Stimulated activated CD8-positive, alpha-beta memory T cell treated with anti-CD3 and anti-CD28 coated beads, Interleukin-15, amount 100 ng/mL, for 24 hours (primary cell): ENCODE results near the gene PRKAR2B.

Experiments
- DNase-seq: peaks from one replicate; pipeline ENCODE4 v3.0.0-alpha.2; 2020; ENCODE audit warnings: low read depth

Gene PRKAR2B

DNA sequence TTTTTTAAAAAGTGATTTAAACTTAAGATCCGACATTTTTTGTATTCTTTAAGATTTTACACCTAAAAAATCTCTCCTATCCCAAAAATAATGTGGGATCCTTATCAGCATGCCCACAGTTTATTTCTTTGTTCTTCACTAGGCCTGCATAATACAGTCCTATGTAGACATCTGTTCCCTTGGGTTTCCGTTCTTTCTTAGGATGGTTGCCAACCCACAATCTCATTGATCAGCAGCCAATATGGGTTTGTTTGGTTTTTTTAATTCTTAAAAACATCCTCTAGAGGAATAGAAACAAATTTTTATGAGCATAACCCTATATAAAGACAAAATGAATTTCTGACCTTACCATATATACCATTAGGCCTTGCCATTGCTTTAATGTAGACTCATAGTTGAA lies 115.9 kb downstream of the PRKAR2B start:
- no peak for DNase-seq

DNA sequence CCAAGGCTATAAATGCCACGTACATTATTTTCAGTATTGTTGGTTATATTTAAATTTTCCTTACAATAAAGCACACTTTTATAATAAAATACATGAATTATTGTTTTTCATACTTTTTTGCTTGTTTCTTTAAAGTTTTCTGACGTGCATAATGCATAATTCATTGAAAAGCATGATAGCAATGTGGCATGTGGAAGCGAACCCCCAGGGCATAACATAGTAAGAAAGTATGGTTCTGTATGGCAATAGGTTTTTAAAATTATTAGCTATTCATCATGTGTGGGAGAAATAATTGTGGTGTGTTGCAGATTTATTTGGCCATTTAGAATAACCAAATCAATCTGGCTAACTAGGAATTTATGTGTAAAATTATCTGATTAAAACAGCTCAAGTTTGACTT lies 116.9 kb downstream of the PRKAR2B start:
- DNase-seq = no peak

DNA sequence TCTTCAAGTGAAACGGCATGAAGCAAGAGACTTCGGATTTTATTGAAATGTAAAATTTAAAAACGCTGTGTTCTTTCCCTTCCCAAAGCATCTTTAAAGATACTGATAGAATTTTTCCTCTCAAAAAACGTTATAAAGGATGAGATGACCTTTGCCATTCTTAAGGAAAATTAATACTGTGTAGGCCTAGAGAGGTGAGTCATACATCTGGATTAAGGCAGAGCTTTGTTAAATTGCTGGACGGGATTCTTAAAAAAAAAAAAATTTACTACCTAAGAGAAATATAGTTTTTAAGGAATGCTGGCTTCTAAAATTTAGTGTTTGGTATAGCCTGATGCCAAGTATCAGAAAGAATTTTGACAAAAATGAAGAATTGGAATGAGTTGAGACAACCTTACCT lies 118.0 kb downstream of the PRKAR2B start:
- no peak for DNase-seq

- DNase-seq = no peak
These were observed 119.6 kb downstream of the PRKAR2B start for GRCh38 chr7:107164092-107164491.

GRCh38 chr7:107165341-107165740 lies 120.8 kb downstream of the PRKAR2B start:
- no peak for DNase-seq

- no peak for DNase-seq
These were observed 122.4 kb downstream of the PRKAR2B start for GRCh38 chr7:107166736-107167426.

DNA sequence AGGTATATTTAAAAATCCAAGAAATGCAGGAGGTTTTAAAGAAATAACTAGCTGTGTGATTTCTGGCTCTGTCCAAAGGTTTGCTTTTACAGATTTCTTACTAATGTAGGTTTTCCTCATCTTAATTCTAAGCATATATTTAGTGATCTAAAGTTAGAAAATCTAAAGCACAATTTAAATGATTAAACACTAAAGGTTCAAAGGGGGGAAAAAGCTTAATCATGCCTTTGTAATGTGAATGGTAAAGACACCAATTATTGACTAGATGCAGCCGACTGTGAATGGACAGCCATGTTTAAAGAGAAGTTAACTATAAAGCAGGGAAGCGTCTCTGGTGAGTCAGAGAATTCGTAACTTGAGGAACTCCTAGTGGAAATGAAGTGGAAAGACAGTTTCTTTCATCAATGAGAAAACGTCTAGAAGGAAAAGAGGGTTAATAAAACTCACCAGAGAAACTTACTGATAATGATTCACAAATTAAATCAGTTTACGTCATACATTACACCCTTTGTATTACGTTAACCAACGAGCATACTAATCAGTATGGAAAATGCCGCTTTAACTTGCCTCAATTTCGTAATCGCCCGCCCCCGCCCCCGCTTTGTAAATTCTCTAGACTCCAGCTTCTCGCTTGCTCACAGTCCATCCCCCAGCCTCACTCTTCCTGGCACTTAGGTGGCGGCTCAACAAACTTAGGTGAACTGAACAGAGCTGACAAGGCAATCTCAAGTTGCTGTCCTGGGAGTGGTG lies 123.2 kb downstream of the PRKAR2B start:
- DNase-seq = no peak

GRCh38 chr7:107168233-107169119 lies 124.0 kb downstream of the PRKAR2B start, which contains the start of gene HBP1:
TSS of gene HBP1 (plus strand) at chr7:107169003. CDS start at chr7:107179894, 10,891 bp downstream.
- peak; percentile 86 for DNase-seq

DNA sequence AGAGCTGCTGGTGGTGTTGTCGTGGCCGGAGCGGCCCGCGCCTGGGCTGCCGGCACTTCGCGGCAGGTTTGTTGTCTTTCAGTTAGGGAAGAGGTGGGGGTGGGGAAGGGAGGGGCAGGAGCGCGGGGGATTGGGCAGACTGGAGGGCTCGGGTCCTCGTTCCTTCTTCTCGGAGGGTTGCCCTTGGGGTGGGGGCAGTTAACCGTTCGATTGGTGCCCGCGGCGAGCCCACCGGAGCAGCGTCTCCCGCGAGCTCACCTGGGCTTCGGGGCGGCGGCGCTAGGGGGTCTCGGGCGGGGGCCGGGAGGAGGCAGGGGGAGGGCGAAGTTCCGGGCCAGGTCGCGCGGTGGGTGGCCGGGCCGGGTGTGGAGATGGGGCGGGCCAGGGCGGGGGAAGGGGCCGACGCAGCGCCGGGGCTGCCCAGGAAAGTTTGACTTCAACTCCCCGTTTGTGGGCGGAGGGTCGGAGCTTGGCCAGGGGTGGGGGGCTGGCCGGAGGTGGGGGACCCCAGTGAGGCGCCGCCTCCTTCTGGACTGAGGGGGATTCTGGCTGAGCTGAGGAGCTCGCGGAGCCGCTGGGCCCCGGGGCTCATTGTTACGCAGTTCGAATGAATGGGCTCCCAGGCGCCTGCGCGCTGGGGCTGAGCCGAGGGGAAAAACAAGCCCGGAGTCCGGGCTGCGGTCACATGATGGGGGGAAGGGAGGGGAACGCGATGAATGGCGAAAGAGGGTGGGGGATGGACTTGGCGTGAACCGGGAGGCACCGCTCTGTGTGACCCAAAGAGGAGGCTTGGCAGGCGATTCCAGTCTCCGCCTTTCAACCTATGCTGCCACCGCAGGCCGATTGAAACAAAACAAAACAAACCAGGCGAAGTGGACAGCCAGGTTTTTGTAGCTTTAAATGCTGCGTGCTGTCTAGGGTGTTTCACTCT lies 124.9 kb downstream of the PRKAR2B start:
- DNase-seq = peak; percentile 71

DNA sequence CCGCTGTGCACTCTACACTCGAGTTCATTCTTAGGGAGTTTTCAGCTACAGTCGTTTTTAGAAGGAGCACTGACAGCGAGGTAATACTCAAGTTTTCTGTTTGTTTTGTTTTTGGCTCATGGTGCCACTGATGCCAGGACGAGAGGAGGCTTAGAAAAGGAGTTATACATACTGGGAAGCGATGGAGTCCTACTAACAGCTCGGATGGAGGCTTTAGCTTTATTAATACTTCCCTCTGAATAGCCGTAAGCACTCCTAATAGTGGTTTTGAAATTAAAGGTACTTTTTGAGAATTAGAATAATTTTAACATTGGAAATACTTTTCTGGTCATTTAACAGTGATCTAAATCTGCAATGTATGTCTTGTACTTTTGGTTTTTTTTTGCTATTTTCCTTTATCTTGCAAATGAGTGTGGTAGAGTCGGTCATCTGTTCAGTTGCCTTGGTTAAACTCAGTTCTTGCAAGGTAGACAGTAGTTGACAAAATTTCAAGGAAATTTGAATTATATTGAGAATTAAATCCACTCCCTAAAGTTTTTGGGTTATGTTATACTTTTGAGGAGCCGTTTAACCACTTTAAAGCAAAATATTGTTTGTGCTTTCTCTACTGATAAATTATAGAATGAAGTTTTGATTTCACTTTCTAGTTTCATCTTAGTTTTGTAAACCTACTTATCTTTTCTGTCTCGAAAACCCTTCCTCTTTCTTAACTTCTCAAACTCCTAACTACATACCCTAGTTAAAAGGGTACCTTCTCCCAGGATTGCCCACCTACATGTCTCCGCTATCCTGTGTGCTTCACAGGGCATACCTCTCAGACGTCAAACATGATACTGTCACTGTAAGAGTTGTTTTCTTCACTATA lies 125.8 kb downstream of the PRKAR2B start:
- DNase-seq = no peak

DNA sequence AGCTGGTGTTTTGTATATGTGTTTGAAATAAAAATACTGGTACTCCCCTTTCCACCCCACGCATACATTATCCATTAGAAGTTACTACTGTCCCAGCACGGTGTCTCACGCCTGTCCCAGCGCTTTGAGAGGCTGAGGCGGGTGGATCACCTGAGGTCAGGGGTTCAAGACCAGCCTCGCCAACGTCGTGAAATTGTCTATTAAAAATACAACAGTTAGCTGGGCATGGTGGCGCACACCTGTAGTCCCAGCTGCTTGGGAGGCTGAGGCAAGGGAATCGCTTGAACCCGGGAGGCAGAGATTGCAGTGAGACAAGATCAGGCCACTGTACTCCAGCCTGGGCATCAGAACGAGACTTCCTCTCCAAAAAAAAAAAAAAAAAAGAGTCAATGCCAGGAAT lies 127.0 kb downstream of the PRKAR2B start:
- no peak for DNase-seq

GRCh38 chr7:107172276-107173032 lies 127.9 kb downstream of the PRKAR2B start:
- DNase-seq = no peak

DNA sequence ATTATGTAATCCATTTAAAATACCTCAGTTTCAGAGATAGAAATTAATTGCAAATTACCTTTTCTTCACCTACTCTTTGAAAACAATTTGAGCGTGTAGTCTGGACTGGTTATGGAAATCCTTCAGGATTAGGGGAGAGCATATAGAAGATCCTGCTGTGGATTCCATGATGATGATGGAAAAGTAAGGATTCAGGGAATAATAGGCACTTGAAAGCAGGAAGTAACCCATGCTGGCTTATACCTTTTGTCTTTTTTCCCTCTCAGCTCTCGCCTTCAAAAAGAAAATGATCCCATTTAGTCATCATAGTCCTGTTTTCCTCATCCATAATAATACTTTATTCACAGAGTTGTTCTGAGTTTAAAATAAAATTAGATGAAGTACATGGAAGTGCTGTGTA lies 128.7 kb downstream of the PRKAR2B start:
- DNase-seq = no peak

- no peak for DNase-seq
These were observed 129.3 kb downstream of the PRKAR2B start for GRCh38 chr7:107173691-107174406.

GRCh38 chr7:107179326-107180164 lies 135.0 kb downstream of the PRKAR2B start:
- no peak for DNase-seq

DNA sequence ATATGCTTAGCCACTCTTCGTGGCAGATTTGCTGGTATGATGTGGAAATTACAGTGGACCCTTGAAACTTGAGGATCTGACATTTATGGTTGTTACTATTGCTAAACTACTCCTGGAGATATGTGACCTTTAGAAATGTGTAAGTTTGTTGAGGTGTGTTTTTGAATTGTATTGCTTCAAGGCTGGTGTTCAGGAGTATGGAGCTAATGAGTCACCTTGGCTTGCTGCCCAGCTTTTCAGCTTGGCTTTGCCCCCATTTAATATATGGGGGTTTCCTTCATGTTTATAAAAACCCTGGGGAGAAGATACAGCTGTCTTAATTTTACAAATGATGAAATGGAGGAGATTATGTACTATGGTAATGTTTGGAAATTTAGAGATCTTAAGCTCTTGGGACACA lies 135.9 kb downstream of the PRKAR2B start:
- peak; percentile 14 for DNase-seq

- no peak for DNase-seq
These were observed 136.7 kb downstream of the PRKAR2B start for GRCh38 chr7:107181172-107181571.

DNA sequence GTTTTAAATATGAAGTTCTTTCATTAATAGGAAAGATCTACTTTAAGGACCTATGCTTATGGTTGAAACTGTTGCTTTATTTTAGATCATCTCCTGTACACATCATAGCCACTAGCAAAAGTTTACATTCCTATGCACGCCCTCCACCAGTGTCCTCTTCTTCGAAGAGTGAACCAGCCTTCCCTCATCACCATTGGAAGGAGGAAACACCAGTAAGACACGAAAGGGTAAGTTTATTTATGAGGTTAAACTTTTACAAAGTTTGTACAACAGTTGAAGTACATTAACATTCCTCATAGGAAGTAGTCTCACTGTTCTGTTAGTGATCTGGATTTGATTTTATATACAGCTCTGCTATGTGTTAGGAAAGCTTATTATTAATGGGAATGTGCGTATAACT lies 141.2 kb downstream of the PRKAR2B start:
- DNase-seq = no peak
